Measurements from ENCODE around the gene HTRA3. TPM values are rescaled to one million over a fixed set of nuclear protein-coding genes. Genes with fewer than 3 reads are reported as not detected.
A peak's percentile ranks its signal among the peaks of the same experiment; 100 is the strongest.

HTRA3 gene
- total RNA-seq, 1 experiment from 2014 or later: 0.64 TPM

GRCh38 chr4:8274765-8275547, 5.4 kb downstream of the HTRA3 start:
- TF ChIP-seq CTCF (conservative IDR thresholded peaks at IDR 0.05; ENCODE audit: low read depth, low read length) (peak; percentile 58), EZH2 (IDR thresholded peaks at IDR 0.05; ENCODE audit: borderline replicate concordance, low read depth, low read length, poor library complexity, severe bottlenecking) (no peak)
- no peaks in the 10 kb centered on the region for H3K9me3 ChIP-seq (ENCODE audit: low read depth, low read length, poor library complexity, severe bottlenecking)
- H3K36me3 ChIP-seq (ENCODE audit: insufficient read depth, low read length, poor library complexity, severe bottlenecking): no peaks in the 10 kb centered on the region
- peak overlapping the region; percentile 76 for H3K27ac ChIP-seq (ENCODE audit: low read depth, low read length, poor library complexity, severe bottlenecking)
- intact Hi-C loops (cut with micrococcal nuclease; ENCODE audit: unreplicated experiment): loop anchor here (10.0 kb wide), 1 partner anchor 130 kb away; no protein-coding TSS in a partner anchor
- ChIA-PET POLR2A (ENCODE audit: low non-redundant PET) (no interaction called here), CTCF (interaction anchor here (0.6 kb wide), 1 partner anchor 128 kb away, joined by 3 read pairs; no protein-coding TSS in a partner anchor)
- no peak overlapping the region for H3K4me3 ChIP-seq (ENCODE audit: low read depth, low read length, poor library complexity, severe bottlenecking)
- H3K27me3 ChIP-seq (replicated peaks; ENCODE audit: insufficient read depth, low read depth, low read length, poor library complexity): peaks cover 12% of the 10 kb centered on the region
- peak; percentile 97 for DNase-seq (ENCODE audit: low spot score)
- H3K4me1 ChIP-seq (ENCODE audit: insufficient read depth, low read length, poor library complexity, severe bottlenecking): peaks cover 48% of the 10 kb centered on the region
- no TSS peak for BruUV-seq (replicated peaks)

- no peak for TF ChIP-seq EZH2 (IDR thresholded peaks at IDR 0.05; ENCODE audit: borderline replicate concordance, low read depth, low read length, poor library complexity, severe bottlenecking)
- TF ChIP-seq CTCF (conservative IDR thresholded peaks at IDR 0.05; ENCODE audit: low read depth, low read length): no peak
- ChIA-PET POLR2A (ENCODE audit: low non-redundant PET) (no interaction called here), CTCF (interaction anchor here (0.6 kb wide), 1 partner anchor 127 kb away, joined by 3 read pairs; no protein-coding TSS in a partner anchor)
- H3K27ac ChIP-seq (ENCODE audit: low read depth, low read length, poor library complexity, severe bottlenecking): peak overlapping the region; percentile 55
- H3K27me3 ChIP-seq (replicated peaks; ENCODE audit: insufficient read depth, low read depth, low read length, poor library complexity): peaks cover 7% of the 10 kb centered on the region
- DNase-seq (ENCODE audit: low spot score): no peak
- H3K4me3 ChIP-seq (ENCODE audit: low read depth, low read length, poor library complexity, severe bottlenecking): no peak overlapping the region
- BruUV-seq (replicated peaks): no TSS peak
- no peaks in the 10 kb centered on the region for H3K36me3 ChIP-seq (ENCODE audit: insufficient read depth, low read length, poor library complexity, severe bottlenecking)
- H3K9me3 ChIP-seq (ENCODE audit: low read depth, low read length, poor library complexity, severe bottlenecking): no peaks in the 10 kb centered on the region
- intact Hi-C loops (cut with micrococcal nuclease; ENCODE audit: unreplicated experiment): loop anchor here (10.0 kb wide), 1 partner anchor 129 kb away; no protein-coding TSS in a partner anchor
- H3K4me1 ChIP-seq (ENCODE audit: insufficient read depth, low read length, poor library complexity, severe bottlenecking): peaks cover 48% of the 10 kb centered on the region
These were observed 6.0 kb downstream of the HTRA3 start for GRCh38 chr4:8275548-8275910.

GRCh38 chr4:8276358-8277240, 7.0 kb downstream of the HTRA3 start:
- Histone ChIP-seq H3K36me3 (ENCODE audit: insufficient read depth, low read length, poor library complexity, severe bottlenecking) (no peaks in the 10 kb centered on the region), H3K4me3 (ENCODE audit: low read depth, low read length, poor library complexity, severe bottlenecking) (no peak overlapping the region), H3K9me3 (ENCODE audit: low read depth, low read length, poor library complexity, severe bottlenecking) (no peaks in the 10 kb centered on the region), H3K27ac (ENCODE audit: low read depth, low read length, poor library complexity, severe bottlenecking) (no peak overlapping the region), H3K4me1 (ENCODE audit: insufficient read depth, low read length, poor library complexity, severe bottlenecking) (peaks cover 41% of the 10 kb centered on the region), H3K27me3 (replicated peaks; ENCODE audit: insufficient read depth, low read depth, low read length, poor library complexity) (no peaks in the 10 kb centered on the region)
- ChIA-PET CTCF (no interaction called here), POLR2A (ENCODE audit: low non-redundant PET) (no interaction called here)
- intact Hi-C loops (cut with micrococcal nuclease; ENCODE audit: unreplicated experiment): loop anchor here (10.0 kb wide), 1 partner anchor 128 kb away; no protein-coding TSS in a partner anchor
- no TSS peak for BruUV-seq (replicated peaks)
- DNase-seq (ENCODE audit: low spot score): peak; percentile 30
- no peak for TF ChIP-seq CTCF (conservative IDR thresholded peaks at IDR 0.05; ENCODE audit: low read depth, low read length)
- no peak for TF ChIP-seq EZH2 (IDR thresholded peaks at IDR 0.05; ENCODE audit: borderline replicate concordance, low read depth, low read length, poor library complexity, severe bottlenecking)
